ENCODE data around the gene TSKU.

DNA sequence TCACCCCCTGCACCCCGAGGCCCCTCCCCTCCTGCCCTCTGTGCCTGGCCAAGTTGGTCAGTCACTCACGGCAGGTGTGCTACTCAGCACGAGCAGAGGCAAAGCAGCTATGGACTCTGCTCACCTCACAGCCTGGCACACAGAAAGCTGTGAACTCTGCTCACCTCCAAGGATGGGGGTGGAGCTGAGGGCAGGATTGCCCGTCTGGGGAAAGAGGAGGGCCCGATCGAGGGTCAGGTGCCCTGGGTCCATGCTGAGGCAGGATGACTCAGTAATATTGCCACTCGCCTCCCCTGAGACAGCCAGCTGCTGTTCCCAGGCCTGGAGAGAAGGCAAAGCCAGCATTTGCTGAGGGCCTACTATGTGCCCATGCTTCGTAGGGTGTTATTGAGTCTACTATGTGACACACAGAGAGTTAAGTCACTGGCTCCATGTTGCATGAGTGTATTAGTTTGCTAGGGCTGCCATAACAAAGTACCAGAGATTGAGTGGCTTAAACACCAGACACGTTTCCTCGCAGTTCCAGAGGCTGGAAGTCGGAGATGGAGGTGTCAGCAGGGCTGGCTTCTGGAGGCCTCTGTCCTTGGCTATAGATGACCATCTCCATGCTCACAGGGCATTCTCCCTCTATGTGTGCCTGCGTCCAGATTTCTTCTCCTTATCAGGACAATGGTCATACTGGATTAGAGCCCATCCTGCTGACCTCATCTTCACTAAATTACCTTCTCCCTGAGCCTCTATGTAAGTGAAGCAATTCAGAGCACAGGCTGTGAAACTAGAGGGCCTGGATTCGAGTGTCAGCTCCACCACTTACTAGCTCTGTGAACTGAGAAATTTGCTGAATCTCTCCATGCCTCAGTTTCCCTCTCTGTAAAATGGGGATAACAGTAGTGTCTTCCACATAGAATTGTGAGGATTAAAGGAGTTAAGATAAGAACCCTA lies 13.2 kb upstream of the TSKU start:
- no peak for TF ChIP-seq EZH2phosphoT487 (IDR thresholded peaks at IDR 0.05; ENCODE audit: low read length)
- TF ChIP-seq, protein P1, sequence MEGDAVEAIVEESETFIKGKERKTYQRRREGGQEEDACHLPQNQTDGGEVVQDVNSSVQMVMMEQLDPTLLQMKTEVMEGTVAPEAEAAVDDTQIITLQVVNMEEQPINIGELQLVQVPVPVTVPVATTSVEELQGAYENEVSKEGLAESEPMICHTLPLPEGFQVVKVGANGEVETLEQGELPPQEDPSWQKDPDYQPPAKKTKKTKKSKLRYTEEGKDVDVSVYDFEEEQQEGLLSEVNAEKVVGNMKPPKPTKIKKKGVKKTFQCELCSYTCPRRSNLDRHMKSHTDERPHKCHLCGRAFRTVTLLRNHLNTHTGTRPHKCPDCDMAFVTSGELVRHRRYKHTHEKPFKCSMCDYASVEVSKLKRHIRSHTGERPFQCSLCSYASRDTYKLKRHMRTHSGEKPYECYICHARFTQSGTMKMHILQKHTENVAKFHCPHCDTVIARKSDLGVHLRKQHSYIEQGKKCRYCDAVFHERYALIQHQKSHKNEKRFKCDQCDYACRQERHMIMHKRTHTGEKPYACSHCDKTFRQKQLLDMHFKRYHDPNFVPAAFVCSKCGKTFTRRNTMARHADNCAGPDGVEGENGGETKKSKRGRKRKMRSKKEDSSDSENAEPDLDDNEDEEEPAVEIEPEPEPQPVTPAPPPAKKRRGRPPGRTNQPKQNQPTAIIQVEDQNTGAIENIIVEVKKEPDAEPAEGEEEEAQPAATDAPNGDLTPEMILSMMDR (IDR thresholded peaks at IDR 0.05; ENCODE audit: low read length): no peak
- TF ChIP-seq EZH2 (optimal IDR thresholded peaks at IDR 0.05; ENCODE audit: low read depth, low read length): no peak

Data from MM.1S (cell line).